ENCODE data around the gene NF2.
"Not testable (repeated sequence)": the region's sequence is repeated elsewhere in the genome, so short reads cannot be mapped to it uniquely, and the experiment has no call there.

NF2 gene

GRCh38 chr22:29597871-29598683 lies 5.4 kb upstream of the NF2 start:
- DNase-seq = not testable (repeated sequence)

- DNase-seq = no peak
Observed at GRCh38 chr22:29598684-29599020, 4.8 kb upstream of the NF2 start.

GRCh38 chr22:29604076-29604360 lies 585 bp downstream of the NF2 start:
- DNase-seq = peak; percentile 49

- no peak for DNase-seq
Observed at GRCh38 chr22:29605527-29605850, 2.1 kb downstream of the NF2 start.

- no peak for DNase-seq
Observed at GRCh38 chr22:29606320-29606719, 2.9 kb downstream of the NF2 start.

GRCh38 chr22:29607426-29607825 lies 4.0 kb downstream of the NF2 start:
- DNase-seq = no peak

GRCh38 chr22:29609139-29609538 lies 5.7 kb downstream of the NF2 start:
- no peak for DNase-seq

- no peak for DNase-seq
Observed at GRCh38 chr22:29610780-29611179, 7.3 kb downstream of the NF2 start.

GRCh38 chr22:29615705-29616327 lies 12.4 kb downstream of the NF2 start:
- DNase-seq = no peak

- no peak for DNase-seq
Observed at GRCh38 chr22:29617922-29618629, 14.6 kb downstream of the NF2 start.

- no peak for DNase-seq
Observed at GRCh38 chr22:29621761-29622526, 18.5 kb downstream of the NF2 start.

- no peak for DNase-seq
Observed at GRCh38 chr22:29623059-29623458, 19.6 kb downstream of the NF2 start.

- DNase-seq = no peak
Observed at GRCh38 chr22:29623553-29624169, 20.2 kb downstream of the NF2 start.

- DNase-seq = peak; percentile 40 to 43
Observed at GRCh38 chr22:29625090-29625825, 21.8 kb downstream of the NF2 start.

- DNase-seq = no peak
Observed at GRCh38 chr22:29626497-29627195, 23.2 kb downstream of the NF2 start.

- no peak for DNase-seq
Observed at GRCh38 chr22:29627196-29627535, 23.7 kb downstream of the NF2 start.

GRCh38 chr22:29628996-29629902 lies 25.8 kb downstream of the NF2 start:
- no peak for DNase-seq

GRCh38 chr22:29629903-29630516 lies 26.6 kb downstream of the NF2 start:
- DNase-seq = no peak

GRCh38 chr22:29630987-29631386 lies 27.6 kb downstream of the NF2 start:
- no peak for DNase-seq

- DNase-seq = no peak
Observed at GRCh38 chr22:29631725-29632124, 28.3 kb downstream of the NF2 start.

Measured in stimulated activated CD4-positive, alpha-beta T cell treated with anti-CD3 and anti-CD28 coated beads, Interleukin-2, amount 100 ng/mL, for 24 hours (primary cell).